ENCODE measurements around the gene TNNI3. TPM values are rescaled to one million over a fixed set of nuclear protein-coding genes. Genes with fewer than 3 reads are reported as not detected.

The TNNI3 gene
- total and polyA plus RNA-seq, 10 of the 15 experiments (the other 5 are each of a cell fraction or from before 2014, with no cell fraction given): not detected

GRCh38 chr19:55112246-55112776, 45.2 kb downstream of the TNNI3 start (continued):
- no peak for TF ChIP-seq ZBTB33 (IDR thresholded peaks at IDR 0.05)
- TF ChIP-seq IRF3 (IDR thresholded peaks at IDR 0.05): no peak
- no peak for TF ChIP-seq KDM1A (IDR thresholded peaks at IDR 0.05; ENCODE audit: borderline replicate concordance)
- TF ChIP-seq POLR2A (IDR thresholded peaks at IDR 0.05; ENCODE audit: low read depth, low read length): no peak

- no peak overlapping the region for H3K4me3 ChIP-seq
- no peak overlapping the region for H3K4me2 ChIP-seq (ENCODE audit: control insufficient read depth, insufficient read depth)
- TF ChIP-seq ATF2 (IDR thresholded peaks at IDR 0.05; ENCODE audit: low read length) (no peak), RAD21 (IDR thresholded peaks at IDR 0.05; ENCODE audit: insufficient read depth, low read depth, low read length) (no peak), CBX5 (IDR thresholded peaks at IDR 0.05; ENCODE audit: low read depth) (no peak), TCF12 (IDR thresholded peaks at IDR 0.05; ENCODE audit: low read depth, low read length) (no peak), ZSCAN29 (IDR thresholded peaks at IDR 0.05) (no peak), PRDM15 (CRISPR knock-in tag; IDR thresholded peaks at IDR 0.05) (no peak), ASH2L (IDR thresholded peaks at IDR 0.05; ENCODE audit: borderline replicate concordance, low read depth) (no peak), PAX5 (IDR thresholded peaks at IDR 0.05; ENCODE audit: borderline replicate concordance, low read depth, low read length) (no peak)
- no peak overlapping the region for H3K9ac ChIP-seq (ENCODE audit: control insufficient read depth, insufficient read depth, low read length)
- RAD21 ChIA-PET (ENCODE audit: unreplicated experiment): no interaction called here
- peaks cover 12% of the 10 kb centered on the region for H3K4me1 ChIP-seq (ENCODE audit: control insufficient read depth, insufficient read depth, low read length)
- H3K79me2 ChIP-seq (ENCODE audit: control insufficient read depth, insufficient read depth, low read length): peaks cover 29% of the 10 kb centered on the region
- CTCF ChIA-PET: no interaction called here
- no peak for FAIRE-seq
- ATAC-seq: no peak
- H3K36me3 ChIP-seq (ENCODE audit: control insufficient read depth in 2 of 2, insufficient read depth in 2 of 2, low read length in 1 of 2): peaks cover 0 to 6% of the 10 kb centered on the region in 2 experiments; a peak in 3 of 4 replicates
- H3K9me3 ChIP-seq (replicated peaks; ENCODE audit: control insufficient read depth, insufficient read depth, low read length): no peaks in the 10 kb centered on the region
- intact Hi-C loops (cut with micrococcal nuclease; ENCODE audit: unreplicated experiment) (no loop called here), in situ Hi-C loops (cut with MboI) (no loop called here)
- no peaks in the 10 kb centered on the region for H3K27me3 ChIP-seq (replicated peaks in 1 of 2; ENCODE audit: control insufficient read depth in 2 of 2, insufficient read depth in 2 of 2, low read length in 1 of 2)
- WGBS (ENCODE audit: insufficient coverage, insufficient replicate concordance, low lambda C conversion rate, missing lambda C conversion rate): 87% methylated on average over 21 of the region's 21 CpGs
- no peak for DNase-seq (ENCODE audit: low read depth, low spot score)
- SMC1A ChIA-PET (ENCODE audit: uncharacterized antibody, unreplicated experiment): no interaction called here
- H2AFZ ChIP-seq (ENCODE audit: control insufficient read depth, low read depth, low read length): no peak overlapping the region
- H3K27ac ChIP-seq (ENCODE audit: control insufficient read depth, insufficient read depth): no peak overlapping the region
- POLR2A ChIA-PET: no interaction called here
- H4K20me1 ChIP-seq (ENCODE audit: control insufficient read depth, insufficient read depth): no peaks in the 10 kb centered on the region
- no TSS peak for BruUV-seq (replicated peaks)
Observed at GRCh38 chr19:55111238-55111831, 46.2 kb downstream of the TNNI3 start.

Measured in GM12878 (cell line).